Right lung (tissue), 5 donors: ENCODE results near the gene TAMALIN. TPM values are rescaled to one million over a fixed set of nuclear protein-coding genes. Genes with fewer than 3 reads are reported as not detected.
A peak's percentile ranks its signal among the peaks of the same experiment; 100 is the strongest.

Experiments used
- DNase-seq, 2 donors: peaks; one replicate each; pipeline ENCODE4 v3.0.0-alpha.2; 2013
- polyA plus RNA-seq, 5 donors: library from polyadenylated mRNA; unstranded; fragments of 120-200 nt; gene quantifications; one replicate each; pipeline versions ENCODE4 v1.2.1 to v1.2.3, GENCODE V29; 2013; ENCODE audit warnings: inconsistent platforms in 1 of 5, low replicate concordance in 1 of 5; ENCODE audit not compliant: insufficient read length in 5 of 5, insufficient read depth in 1 of 5

Gene TAMALIN
- polyA plus RNA-seq, 5 donors = 30.2 to 41.9 (median 36.1) TPM

- no peak for DNase-seq
These were observed 28.4 kb downstream of the TAMALIN start for GRCh38 chr12:52035190-52035589.

DNA sequence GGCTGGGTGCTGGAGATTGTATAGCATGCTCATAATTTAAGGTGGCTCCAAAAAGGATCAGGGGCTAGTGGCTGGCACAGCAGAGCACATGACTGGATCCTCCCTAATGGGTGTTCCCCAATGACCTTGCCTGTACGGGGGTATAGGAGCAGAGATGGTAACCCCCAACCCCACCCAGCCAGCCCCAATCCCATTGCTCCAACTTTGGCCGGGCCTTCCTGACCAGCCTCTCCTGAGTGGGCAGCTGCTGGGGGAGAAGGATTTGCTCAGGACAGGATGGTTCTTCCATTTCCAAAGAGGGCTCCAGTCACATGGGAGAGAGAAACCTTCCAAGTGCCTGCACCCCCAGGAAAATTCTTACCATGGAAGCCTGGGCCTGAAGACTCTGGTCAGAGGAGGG, 29.2 kb downstream of the TAMALIN start:
- DNase-seq = no peak

DNA sequence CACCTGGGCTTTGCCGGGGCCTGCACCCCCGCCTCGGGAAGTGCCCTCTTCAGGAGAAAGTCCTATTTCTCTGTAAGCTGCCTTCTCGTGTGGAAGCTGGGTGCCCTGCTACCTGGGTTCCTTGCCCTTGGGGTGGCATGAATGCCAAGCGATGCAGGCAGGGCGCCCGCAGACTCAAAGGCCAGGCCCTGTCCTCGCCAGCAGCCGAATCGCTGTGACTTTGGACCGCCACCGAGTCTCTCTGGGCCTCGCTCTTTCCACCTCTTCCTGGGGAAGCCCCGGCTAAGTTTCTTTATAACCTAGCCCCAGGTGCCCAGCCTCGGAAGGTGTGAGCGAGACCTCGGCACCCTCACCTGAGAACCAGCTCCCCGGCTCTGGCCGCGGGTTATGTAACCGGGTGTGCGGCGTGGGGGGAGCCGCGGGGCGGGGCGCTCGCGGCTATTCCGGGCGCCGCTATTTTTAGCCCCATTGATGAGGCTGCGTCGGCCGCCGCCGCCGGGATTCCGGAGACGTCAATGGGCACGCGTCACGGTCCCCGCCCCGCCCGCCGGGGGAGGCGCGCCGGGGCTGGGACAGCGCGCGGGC, 29.9 kb downstream of the TAMALIN start:
- DNase-seq = peak; percentile 90 to 91

- DNase-seq = no peak
These were observed 30.6 kb downstream of the TAMALIN start for GRCh38 chr12:52037248-52037861.

DNA sequence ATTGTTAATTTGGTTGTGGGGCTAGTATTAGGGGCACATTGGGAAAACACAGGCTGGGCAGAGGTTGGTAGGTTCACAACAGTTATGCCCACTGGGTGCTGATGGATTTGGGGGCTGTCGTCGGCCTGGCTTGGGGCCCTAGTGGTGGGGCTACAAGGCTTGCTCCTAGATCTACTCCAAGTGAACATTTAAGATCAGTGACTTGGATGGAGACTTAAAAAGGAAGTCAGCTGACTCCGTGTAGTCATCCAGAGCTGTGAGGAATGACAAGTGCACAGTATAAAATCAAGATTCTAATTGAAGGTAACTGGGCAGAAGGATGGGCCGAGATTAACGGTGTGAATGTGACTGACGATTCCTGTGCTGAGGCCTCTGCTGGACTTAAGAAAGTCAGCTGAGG, 31.7 kb downstream of the TAMALIN start:
- no peak for DNase-seq

GRCh38 chr12:52041035-52041434, 34.3 kb downstream of the TAMALIN start:
- DNase-seq = no peak

DNA sequence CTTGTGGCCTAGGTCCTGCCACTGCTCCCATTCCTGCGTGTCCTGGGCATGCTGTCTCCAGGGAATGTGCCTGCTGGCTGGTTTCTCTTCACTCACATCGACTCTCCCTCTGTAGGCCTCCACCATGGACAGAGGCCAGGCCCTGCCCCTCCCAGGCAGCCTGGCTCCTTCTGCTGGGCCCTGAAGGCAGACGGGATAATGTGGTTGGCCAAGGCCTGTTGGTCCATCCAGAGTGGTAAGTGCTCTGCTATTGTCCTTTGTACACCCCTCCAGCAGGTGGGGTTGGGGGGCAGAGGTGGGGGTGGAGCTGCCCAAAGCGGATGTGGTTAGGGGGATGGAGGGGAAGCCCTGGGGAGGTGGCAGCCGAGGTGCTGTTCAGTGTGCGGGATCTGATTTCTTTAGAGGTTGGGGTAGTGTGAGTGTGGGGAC, 35.0 kb downstream of the TAMALIN start:
- DNase-seq = no peak

DNA sequence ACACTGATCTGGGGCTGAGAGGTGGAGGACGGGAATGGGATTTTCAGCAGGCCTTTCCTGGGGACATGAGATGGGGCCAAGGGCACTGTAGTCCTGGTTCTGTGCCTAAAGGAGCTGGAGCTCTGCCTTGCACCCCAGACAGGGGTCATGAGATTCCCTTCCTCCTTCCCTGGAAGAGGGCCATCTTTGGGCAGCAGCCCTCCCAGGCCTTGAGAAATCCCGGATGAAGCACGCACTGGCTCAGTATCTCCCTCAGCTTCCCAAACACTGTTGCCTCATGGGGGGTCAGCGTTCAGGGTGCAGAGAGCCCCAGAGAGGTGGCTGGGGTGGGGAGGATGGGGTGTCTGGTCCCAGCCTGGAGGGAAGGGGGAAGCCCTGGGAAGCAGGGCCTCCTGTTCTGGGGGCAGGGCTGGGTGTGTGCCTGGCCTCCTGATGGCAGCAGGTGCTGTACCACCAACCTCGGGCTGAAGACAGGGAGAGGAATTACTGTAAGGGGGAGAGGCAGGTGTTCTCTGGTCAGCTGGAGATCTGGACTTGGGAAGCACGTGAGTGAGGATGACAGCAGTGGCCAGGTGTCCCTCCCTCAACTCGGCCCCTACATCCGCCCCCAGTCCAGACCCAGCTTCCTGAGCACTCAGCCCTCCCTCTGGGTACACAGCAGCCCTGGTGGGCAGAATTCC, 36.1 kb downstream of the TAMALIN start:
- no peak for DNase-seq

DNA sequence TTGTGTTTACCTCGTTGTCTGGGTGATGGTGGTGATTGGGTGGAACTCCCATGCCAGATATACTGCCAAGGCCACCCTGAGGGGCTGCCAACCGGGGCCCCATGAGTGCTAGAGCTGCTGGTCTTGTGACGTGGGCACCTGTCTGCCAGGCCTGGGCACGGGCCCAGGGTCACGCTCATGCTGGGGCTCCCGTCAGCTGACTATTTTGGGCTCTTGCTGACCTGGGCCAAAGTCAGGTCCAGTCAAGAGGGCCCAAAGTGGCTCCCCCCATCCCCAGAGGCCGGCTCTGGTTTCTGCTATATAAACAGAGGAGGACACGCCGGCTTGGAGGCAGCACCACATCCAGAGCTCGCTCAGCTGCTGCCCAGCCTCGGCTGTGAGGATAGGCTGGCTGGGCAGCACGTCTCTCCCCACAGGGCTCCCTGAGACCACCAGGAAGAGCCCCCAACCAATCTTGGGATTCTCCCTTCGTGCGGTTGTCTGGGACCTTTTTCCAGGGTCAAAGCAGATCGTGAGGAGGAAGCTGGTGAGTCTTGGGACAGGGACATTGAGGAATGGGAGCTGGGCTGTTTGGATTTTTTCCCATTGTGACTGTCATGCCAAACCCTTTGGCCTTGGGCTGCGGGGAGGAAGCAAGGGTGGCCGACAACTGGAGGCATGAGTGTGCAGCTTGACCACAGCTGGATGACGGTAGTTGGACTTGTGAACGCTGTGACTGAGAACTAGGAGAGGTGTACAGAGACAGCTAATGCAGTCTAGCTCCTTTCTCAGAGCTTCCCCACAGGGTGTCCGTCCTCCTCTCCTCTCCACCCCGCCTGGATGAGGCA, 36.9 kb downstream of the TAMALIN start:
- no peak for DNase-seq

- DNase-seq = no peak
These were observed 37.7 kb downstream of the TAMALIN start for GRCh38 chr12:52044292-52044983.

GRCh38 chr12:52045794-52046199, 39.1 kb downstream of the TAMALIN start:
- no peak for DNase-seq

GRCh38 chr12:52046859-52047258, 40.1 kb downstream of the TAMALIN start:
- no peak for DNase-seq

GRCh38 chr12:52049286-52049685, 42.5 kb downstream of the TAMALIN start:
- no peak for DNase-seq

GRCh38 chr12:52049688-52050087, 42.9 kb downstream of the TAMALIN start:
- DNase-seq = no peak

GRCh38 chr12:52050116-52050757, 43.5 kb downstream of the TAMALIN start:
- peak in 1 of 2 donors; percentile 56 for DNase-seq

DNA sequence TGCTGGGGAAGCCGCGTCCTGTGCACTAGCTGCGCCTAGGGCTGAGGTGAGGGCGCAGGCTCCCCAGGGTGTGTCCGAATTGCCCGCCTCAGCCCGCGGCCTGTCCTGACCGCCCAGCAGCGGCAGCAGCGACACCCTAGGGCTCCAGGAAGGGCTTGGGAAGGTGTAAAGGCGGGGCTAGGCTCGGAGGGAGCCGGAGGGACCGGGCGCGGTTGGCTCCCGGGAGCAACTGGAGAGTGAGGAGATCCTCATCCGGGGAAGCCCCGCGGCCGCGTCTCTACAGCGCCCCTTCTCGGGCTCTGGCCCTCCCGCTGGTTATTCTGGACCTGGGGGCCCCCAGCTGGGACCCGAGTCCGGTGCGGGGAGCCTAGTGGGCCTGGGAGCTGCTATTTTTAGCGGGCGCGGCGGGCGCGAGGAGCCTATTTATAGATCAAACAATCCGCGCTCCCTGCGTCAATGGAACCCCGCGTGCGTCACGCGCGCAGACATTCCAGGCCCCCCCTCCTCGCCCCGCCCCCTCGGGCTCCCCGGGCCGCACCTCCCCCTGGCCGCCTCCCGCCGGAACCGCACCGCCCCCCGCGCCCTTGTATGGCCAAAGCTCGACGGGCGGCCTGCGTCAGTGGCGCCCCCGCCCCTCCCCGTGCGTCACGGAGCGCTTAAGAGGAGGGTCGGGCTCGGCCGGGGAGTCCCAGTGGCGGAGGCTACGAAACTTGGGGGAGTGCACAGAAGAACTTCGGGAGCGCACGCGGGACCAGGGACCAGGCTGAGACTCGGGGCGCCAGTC, 44.2 kb downstream of the TAMALIN start, which contains the start of gene NR4A1:
NR4A1 (plus strand) TSS at position 685 of the 784 bp plus-strand sequence. CDS start 2,887 bp downstream, outside the sequence.
- DNase-seq = peak; percentile 95 to 96

GRCh38 chr12:52052468-52053186, 45.9 kb downstream of the TAMALIN start:
- DNase-seq = no peak

DNA sequence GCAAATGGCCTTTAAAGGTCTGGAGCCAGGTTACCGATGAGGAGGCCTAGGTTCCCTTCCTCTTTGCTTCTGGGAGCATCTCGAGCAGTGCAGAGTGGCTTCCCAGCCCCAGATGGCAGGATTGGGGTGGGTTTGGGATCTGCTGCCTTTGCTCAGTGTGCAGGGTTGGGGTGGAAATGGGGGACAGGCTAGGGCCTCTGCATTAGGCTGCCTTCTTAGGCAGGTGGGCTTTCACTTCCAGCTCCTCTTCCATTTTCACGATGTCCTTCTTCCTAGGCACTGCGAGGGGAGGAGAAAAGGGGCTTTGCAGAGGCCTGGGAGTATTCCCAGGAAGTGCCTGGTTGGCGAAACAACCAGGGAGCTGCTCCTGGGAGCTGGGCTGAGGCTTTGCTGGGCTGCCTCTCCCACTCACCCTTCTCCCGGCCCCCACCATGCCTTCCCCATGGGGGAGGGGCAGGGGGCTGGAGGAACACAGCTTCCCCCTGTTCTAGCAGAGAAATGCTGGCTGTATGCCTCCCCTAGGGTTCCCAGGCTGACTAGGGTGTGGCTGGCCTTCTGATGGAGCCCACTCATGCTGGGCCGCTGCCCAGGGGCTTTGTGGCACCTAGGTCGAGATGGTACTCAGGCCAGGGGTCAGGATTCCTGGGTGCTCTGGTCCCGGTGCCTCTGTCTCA, 46.9 kb downstream of the TAMALIN start:
- DNase-seq = no peak
